ENCODE results near the gene HNRNPUL2. TPM values are rescaled to one million over a fixed set of nuclear protein-coding genes. Genes with fewer than 3 reads are reported as not detected.
A peak's percentile ranks its signal among the peaks of the same experiment; 100 is the strongest.

HNRNPUL2 gene
- total and polyA plus RNA-seq, 10 of the 15 experiments (the other 5 are each of a cell fraction or from before 2014, with no cell fraction given), result 1.6 to 72.2 (median 14.9) TPM

DNA sequence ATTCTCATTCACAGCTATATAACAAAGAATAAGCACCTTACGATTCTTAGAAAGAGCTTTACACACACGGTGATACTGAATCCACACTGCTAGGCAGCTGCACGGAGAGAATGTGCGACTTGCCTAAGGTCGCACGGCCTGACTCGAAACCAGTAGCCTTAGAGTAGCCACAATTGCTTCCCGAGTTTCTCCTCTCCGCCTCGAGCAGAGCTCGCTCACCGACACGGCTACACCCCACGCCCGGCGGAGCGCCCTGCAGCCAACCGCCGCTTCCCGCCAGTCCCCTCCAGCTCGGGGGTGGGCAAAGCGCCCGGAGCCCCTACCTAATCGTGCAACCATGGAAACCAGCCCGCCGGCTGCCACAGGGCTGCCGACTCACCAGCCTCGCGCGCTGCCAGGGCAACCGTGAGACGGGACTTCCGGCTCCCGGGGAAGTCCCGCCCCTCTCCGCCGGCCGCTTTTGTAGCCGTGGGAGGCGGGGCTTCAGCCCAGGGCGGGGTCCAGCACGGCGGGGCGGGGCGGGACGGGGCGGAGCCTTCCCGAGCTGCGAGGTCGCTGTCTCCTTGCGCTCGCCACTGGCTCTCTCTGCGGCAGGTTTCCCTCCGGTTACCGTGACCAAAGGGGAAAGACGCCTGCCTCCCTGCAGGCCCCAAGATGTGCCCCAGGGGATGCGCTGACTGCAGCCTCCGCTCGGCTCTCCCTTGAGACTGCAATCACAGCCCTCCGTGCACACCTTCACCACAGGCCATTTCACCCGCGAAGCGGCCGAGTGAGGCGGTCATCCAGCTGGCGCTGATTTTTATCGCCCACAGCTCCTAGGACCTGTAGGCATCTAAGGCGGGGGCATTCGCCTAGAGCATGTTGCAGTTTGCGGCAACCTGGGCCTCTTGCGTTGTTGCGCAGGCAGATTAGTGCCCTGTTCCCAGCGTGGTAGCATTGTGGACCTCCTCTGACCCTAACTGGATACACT lies 21.1 kb downstream of the HNRNPUL2 start (continued):
- TF ChIP-seq ZNF207 (IDR thresholded peaks at IDR 0.05; ENCODE audit: borderline replicate concordance) (0 out of 2 replicates have a peak, but pooled peaks have one; percentile 35), MTA2 (IDR thresholded peaks at IDR 0.05; ENCODE audit: low read depth) (no peak), FOXM1 (IDR thresholded peaks at IDR 0.05; ENCODE audit: low read depth, low read length) (no peak), FOXK2 (IDR thresholded peaks at IDR 0.05) (no peak), LARP7 (IDR thresholded peaks at IDR 0.05) (peak; percentile 64), ZNF384 (IDR thresholded peaks at IDR 0.05; ENCODE audit: borderline replicate concordance, low read depth, low read length) (no peak), ASH2L (IDR thresholded peaks at IDR 0.05; ENCODE audit: borderline replicate concordance, low read depth) (no peak), IKZF1 (conservative IDR thresholded peaks at IDR 0.05) (peak; percentile 28; the same call in 1 of the 2 replicates), MTA3 (IDR thresholded peaks at IDR 0.05; ENCODE audit: borderline replicate concordance, low read length) (no peak), YBX1 (IDR thresholded peaks at IDR 0.05) (no peak), RCOR1 (conservative IDR thresholded peaks at IDR 0.05; ENCODE audit: low read depth, low read length) (no peak), MXI1 (IDR thresholded peaks at IDR 0.05; ENCODE audit: low read depth, low read length) (peak; percentile 91), ZNF274 (IDR thresholded peaks at IDR 0.05; ENCODE audit: insufficient read depth, insufficient read length) (no peak), RUNX3 (IDR thresholded peaks at IDR 0.05; ENCODE audit: low read length) (peak; percentile 20), CBX3 (IDR thresholded peaks at IDR 0.05; ENCODE audit: borderline replicate concordance, low read depth) (no peak), BACH1 (IDR thresholded peaks at IDR 0.05; ENCODE audit: borderline replicate concordance) (no peak), DPF2 (IDR thresholded peaks at IDR 0.05) (no peak), ZBED1 (IDR thresholded peaks at IDR 0.05; ENCODE audit: borderline replicate concordance) (no peak; the same call in 1 of the 2 replicates), WRNIP1 (IDR thresholded peaks at IDR 0.05; ENCODE audit: borderline replicate concordance, low read depth, low read length) (no peak), GATAD2B (conservative IDR thresholded peaks at IDR 0.05; ENCODE audit: low read depth) (peak; percentile 19; the same call in 1 of the 2 replicates), MEF2A (IDR thresholded peaks at IDR 0.05; ENCODE audit: insufficient read depth, low read depth, low read length) (no peak), RAD51 (IDR thresholded peaks at IDR 0.05) (no peak), PAX8 (IDR thresholded peaks at IDR 0.05) (no peak), SMAD1 (IDR thresholded peaks at IDR 0.05; ENCODE audit: low read depth, partially characterized antibody) (no peak)
- TF ChIP-seq, protein P1, sequence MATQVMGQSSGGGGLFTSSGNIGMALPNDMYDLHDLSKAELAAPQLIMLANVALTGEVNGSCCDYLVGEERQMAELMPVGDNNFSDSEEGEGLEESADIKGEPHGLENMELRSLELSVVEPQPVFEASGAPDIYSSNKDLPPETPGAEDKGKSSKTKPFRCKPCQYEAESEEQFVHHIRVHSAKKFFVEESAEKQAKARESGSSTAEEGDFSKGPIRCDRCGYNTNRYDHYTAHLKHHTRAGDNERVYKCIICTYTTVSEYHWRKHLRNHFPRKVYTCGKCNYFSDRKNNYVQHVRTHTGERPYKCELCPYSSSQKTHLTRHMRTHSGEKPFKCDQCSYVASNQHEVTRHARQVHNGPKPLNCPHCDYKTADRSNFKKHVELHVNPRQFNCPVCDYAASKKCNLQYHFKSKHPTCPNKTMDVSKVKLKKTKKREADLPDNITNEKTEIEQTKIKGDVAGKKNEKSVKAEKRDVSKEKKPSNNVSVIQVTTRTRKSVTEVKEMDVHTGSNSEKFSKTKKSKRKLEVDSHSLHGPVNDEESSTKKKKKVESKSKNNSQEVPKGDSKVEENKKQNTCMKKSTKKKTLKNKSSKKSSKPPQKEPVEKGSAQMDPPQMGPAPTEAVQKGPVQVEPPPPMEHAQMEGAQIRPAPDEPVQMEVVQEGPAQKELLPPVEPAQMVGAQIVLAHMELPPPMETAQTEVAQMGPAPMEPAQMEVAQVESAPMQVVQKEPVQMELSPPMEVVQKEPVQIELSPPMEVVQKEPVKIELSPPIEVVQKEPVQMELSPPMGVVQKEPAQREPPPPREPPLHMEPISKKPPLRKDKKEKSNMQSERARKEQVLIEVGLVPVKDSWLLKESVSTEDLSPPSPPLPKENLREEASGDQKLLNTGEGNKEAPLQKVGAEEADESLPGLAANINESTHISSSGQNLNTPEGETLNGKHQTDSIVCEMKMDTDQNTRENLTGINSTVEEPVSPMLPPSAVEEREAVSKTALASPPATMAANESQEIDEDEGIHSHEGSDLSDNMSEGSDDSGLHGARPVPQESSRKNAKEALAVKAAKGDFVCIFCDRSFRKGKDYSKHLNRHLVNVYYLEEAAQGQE (IDR thresholded peaks at IDR 0.05; ENCODE audit: low read depth, low read length), result no peak
- TF ChIP-seq, protein P2, sequence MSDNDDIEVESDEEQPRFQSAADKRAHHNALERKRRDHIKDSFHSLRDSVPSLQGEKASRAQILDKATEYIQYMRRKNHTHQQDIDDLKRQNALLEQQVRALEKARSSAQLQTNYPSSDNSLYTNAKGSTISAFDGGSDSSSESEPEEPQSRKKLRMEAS (IDR thresholded peaks at IDR 0.05; ENCODE audit: low read depth, low read length), result no peak
- TF ChIP-seq, protein P3, sequence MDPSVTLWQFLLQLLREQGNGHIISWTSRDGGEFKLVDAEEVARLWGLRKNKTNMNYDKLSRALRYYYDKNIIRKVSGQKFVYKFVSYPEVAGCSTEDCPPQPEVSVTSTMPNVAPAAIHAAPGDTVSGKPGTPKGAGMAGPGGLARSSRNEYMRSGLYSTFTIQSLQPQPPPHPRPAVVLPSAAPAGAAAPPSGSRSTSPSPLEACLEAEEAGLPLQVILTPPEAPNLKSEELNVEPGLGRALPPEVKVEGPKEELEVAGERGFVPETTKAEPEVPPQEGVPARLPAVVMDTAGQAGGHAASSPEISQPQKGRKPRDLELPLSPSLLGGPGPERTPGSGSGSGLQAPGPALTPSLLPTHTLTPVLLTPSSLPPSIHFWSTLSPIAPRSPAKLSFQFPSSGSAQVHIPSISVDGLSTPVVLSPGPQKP (IDR thresholded peaks at IDR 0.05; ENCODE audit: low read depth, low read length), result peak; percentile 54; the same call in 1 of the 2 replicates

Measured in GM12878 (cell line).